EL (cell line): ENCODE data around the gene POLR3E.

Experiments
- DNase-seq: peaks from one replicate; pipeline ENCODE4 v3.0.0-alpha.2; 2016

Gene POLR3E, protein sequence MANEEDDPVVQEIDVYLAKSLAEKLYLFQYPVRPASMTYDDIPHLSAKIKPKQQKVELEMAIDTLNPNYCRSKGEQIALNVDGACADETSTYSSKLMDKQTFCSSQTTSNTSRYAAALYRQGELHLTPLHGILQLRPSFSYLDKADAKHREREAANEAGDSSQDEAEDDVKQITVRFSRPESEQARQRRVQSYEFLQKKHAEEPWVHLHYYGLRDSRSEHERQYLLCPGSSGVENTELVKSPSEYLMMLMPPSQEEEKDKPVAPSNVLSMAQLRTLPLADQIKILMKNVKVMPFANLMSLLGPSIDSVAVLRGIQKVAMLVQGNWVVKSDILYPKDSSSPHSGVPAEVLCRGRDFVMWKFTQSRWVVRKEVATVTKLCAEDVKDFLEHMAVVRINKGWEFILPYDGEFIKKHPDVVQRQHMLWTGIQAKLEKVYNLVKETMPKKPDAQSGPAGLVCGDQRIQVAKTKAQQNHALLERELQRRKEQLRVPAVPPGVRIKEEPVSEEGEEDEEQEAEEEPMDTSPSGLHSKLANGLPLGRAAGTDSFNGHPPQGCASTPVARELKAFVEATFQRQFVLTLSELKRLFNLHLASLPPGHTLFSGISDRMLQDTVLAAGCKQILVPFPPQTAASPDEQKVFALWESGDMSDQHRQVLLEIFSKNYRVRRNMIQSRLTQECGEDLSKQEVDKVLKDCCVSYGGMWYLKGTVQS

DNA sequence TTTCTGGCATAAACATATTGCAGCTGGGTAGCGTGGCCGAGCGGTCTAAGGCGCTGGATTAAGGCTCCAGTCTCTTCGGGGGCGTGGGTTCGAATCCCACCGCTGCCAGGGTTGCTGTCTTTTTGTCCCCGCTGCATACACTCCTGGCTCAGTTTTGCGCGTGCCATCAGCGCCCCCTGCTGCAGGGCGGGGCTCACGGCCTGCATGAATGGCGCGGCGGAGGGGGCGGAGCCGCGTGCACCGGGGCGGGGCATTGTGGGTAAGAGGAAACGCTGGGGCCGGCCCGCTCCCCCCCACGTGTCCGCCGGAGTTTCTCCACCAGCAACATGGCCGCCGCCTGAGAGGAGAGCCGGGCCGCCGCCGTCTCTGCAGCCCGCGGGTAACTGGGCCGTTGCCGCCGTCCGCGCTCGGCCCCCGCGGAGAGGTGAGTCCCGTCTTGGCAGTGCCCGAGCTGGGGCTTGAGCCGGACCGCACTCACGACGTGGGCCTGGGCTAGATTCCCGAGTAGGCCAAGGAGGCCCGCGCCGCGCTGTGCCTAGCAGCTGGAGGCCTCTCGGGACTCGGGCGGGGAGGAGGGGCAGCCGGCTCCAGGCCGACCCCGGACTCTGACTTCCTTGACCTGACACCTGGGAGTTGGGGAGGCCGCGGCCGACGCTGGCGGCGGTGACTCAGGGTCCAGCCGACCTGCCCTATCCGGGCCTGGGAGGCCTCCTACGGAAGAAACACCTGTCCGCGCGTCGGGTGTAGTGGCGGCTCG, at the start of gene POLR3E:
Gene POLR3E (plus strand): TSS at position 296 of the 757 bp plus-strand sequence. CDS start 5,560 bp downstream, outside the sequence.
- peak; percentile 98 for DNase-seq

DNA sequence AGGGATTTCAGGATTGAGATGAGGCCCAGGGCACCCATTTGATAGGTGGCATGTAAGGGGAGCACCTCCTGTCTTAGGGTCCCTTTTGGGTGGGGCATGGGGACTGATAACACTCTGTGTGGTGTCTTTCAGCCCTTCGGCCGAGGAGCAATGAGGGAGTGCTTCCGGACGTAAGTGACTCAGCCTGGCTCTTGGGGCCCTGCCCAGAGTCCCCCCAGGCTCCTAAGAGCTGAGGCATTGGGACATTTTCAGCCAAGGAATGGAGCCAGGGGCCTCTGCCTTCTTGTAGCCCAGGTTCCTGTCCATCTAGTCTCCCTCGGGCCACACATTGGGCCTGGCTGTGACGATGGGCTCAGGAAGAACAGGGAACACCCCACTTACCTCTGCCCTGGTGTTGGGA, 46.7 kb upstream of the POLR3E start:
- DNase-seq, result peak; percentile 40

DNA sequence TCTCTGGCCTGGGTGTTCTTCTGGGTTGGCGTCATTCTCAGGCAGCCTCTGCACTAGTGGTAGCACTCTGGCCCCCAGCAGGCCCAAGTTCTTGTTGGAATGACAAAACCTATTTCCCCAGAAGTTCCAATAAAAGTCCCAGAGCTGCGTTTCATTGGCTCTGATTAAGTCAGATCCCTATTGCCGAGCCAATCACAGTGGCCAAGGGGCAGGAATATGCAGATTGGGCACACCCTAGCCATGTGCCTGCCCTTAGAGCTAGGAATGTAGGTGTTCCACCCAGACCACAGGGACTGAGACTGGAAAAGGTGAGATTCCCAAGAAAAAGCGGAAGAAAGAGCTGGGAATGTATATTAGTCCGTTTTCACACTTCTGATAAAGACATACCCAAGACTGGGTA, 44.9 kb upstream of the POLR3E start:
- DNase-seq, result no peak

DNA sequence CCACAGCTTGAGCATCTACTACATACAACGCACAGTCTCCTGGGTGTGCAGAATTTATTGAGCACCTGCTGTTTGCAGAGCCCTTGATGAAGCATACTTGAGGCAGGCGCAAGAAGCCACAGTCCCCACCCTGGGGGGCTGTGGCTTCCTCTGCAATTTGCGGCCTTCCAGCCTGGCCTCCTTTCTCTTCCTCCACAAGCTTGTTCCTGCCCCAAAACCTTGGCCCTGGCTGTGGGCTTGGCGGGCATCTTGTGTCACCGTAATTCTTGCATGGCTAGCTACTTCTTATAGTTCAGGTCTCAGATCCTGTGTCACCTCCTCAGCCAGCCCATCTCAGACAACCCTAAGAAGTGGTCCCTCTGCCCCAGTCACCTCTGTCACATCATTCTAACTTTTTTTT, 43.9 kb upstream of the POLR3E start:
- DNase-seq, result no peak

DNA sequence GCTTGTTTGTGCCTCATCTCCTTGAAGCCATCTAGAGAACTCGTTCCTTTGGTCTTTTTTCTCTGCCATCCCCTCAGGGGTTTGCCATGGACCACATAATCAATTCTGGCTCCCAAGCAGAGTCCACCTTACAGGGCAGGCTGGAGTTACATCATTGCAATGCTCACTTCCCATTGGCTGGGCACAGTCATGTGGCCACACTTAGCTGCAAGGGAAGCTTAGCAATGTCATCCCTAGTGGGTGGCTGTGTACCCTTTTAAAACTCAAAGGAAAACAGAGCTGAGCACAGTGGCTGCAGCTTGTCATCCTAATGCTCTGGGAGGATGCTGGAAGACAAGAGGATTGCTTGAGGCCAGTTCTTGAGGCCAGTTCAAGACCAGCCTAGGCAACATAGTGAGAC, 41.9 kb upstream of the POLR3E start:
- no peak for DNase-seq

DNA sequence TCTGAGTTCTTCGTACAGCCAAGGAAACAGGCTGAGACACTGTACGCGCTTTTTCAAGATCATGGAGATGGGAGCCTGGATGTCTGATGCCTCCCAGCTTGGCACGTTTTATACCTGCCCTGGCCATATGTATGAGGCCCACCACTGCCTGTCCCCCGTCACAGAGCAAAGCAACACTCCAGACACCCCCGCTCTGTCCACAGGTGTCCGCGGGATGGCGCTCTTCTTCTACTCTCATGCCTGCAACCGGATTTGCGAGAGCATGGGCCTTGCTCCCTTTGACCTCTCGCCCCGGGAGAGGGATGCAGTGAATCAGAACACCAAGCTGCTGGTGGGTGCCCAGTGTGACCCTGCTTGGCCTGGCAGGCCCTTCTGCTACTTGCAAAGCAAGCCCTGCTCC, 39.8 kb upstream of the POLR3E start:
- DNase-seq, result no peak

DNA sequence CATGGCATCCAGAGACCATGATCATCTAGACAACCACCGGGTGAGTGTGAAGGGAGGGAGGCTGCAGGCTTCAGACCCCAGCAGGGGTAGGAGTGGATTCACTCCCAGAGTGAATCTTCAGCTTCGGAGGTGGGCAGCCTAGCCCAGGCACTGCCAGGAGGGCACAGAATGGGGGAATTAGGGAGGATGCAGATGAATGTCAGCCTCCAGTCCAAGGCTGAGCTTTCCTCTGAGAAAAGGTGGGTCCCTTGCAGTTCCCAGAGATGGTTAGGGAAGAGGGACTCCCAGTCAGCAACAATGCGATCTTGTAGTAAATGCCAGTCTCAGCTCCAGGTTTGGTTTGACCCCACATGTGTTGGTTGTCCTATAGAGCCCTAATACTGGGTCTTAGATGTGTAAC, 36.7 kb upstream of the POLR3E start:
- DNase-seq, result no peak

DNA sequence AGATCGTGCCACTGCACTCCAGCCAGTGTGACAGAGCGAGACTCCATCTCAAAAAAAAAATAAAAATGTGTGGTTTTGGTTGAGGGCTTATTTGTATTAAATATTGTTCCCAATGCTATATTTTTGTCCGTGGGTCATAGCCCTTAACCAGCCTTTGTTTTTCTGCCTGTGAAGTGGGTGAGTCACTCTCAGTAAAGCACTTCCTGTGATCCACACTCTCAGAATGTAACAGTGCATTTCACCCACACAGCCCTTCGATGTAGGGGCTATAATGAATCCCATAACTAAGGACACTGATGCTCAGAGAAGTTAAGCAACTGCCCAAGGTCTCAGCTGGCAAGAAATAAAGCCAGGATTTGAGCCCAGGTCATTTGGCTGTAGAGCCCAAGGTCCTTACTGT, 34.7 kb upstream of the POLR3E start:
- peak; percentile 30 for DNase-seq

DNA sequence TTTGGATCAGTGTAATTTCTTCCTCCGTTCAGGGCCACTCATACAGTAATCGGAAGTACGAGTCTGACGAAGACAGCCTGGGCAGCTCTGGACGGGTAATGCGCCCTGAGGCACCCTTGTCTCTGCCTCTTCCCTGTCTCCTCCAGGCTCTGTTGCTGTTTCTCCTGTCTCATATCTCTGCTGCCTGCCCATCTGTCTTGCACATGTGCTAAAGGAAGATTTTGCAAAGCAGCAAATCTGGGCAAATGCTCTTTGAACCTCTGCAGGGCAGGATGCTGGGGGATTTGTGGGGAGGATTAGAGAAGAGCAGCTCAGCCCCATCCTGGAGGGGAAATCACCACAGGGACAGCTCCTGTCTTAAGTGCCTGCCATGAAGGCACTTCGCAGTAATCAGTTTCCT, 32.4 kb upstream of the POLR3E start:
- DNase-seq, result peak; percentile 31

DNA sequence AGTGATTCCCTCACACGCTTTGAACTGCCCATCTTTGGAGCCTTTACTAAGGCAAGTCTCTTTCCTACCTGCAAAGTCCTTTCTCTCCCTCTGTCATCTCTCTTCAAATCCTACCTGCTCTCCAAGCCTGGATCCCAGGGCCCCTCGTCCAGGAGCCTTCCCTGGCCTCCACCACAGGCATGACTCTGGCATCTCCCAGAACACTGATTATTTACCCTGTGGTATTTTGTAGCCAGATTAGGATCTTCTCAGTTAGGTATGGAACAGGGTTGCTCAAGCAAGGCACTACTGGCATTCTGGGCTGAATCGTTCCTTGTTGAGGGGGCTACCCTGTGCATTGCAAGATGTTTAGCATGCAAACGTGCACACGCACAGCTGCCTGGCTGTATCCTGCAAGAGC, 31.9 kb upstream of the POLR3E start:
- no peak for DNase-seq

DNA sequence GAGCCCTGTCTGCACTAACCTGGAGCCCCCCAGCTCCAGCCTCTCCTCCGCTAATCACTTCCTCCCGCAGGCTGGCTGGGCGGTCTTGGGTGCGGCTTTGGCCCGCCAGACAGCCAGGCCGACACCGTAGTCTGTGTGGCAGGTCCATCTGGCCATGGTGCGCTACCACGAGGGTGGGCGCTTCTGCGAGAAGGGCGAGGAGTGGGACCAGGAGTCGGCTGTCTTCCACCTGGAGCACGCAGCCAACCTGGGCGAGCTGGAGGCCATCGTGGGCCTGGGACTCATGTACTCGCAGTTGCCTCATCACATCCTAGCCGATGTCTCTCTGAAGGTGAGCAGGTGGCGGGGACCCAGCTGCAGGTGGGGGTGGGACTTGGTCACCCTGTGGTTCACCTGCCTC, 30.7 kb upstream of the POLR3E start:
- no peak for DNase-seq

DNA sequence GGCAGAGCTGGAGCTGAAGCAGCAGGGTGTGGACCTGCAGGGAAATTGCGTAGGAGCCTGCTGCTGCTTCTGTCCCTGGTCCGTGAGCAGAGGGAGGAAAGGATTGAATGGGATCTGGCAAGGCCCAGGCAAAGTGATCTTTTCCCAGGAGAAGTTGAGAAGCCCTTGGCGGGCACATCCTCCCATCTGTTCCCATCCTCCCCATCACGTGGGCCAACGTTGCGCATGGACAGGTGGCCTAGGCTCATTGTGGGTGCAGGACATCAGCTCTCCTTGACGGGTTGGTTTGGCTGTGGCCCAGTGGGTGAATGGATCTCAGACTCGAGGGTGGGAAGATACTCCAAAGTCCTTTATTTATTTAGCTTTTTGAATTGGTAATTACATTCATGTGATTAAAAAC, 29.4 kb upstream of the POLR3E start:
- no peak for DNase-seq

DNA sequence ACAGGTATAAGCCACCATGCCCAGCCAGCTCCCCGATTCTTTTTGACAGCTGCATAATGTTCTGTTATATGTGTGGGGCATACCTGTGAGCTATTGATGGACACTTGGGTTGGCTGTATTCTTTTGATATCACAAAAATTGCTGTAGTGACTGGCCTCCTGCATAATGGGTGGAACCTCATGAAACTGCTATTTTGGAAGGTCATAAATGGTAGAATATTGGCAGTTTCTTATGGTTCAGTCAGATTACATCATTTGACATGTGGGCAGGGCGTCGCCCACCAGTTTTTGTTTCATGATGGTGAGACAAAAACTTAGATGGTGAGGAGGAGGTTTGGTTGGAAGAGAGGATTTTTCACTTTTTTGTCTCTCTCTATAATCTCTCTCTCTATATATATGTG, 26.7 kb upstream of the POLR3E start:
- no peak for DNase-seq

DNA sequence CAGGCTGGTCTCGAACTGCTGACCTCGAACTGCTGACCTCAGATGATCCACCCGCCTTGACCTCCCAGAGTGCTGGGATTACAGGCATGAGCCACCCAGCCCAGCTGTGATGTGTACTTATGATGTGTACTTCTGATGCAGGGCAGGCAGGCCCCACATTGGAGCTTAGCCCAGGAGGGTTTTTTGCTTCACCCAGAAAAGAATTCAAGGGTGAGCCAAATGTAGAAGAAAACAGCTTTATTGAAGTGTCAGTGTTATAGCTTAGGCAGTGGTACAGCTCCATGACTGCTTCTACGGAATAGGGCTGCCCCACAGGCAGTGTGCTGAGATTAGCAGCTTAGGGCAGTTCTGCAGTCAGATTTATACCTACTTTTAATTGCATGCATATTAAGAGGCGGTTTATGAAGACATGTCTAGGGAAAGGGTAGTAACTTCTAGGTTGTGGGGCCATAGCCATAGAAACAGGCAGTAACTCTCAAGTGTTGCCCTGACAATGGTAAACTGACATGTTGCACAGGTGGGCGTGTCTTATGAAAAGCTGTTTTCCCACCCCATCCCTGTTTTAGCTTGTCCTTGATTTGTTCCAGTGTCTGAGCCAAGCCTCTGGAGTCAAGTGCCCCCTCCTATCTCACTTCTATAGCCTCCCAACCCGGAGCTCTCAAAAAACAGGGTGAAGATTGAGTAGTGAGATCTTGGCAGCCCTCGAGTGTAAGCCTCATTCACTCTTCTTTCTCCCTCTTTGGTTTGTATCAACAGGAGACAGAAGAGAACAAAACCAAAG, 24.1 kb upstream of the POLR3E start:
- DNase-seq, result no peak

DNA sequence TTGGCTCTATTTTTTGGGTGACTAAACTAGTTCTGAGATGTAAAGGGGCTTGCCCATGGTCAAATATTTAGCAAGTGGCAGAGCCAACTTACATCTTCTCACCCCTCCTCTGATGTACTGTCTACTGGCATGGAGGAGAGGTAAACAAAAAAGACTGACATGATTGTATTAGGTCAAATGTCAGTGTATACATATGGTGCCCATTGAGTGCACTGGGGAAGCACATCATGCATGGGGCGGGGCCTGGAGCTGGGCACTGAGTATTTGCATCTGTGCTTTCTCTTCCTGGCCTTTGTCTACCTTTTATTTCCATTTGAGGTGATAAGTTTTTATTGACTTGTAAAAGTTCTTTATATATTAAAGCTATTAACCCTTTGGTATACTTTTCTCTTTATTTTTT, 22.3 kb upstream of the POLR3E start:
- DNase-seq, result no peak

DNA sequence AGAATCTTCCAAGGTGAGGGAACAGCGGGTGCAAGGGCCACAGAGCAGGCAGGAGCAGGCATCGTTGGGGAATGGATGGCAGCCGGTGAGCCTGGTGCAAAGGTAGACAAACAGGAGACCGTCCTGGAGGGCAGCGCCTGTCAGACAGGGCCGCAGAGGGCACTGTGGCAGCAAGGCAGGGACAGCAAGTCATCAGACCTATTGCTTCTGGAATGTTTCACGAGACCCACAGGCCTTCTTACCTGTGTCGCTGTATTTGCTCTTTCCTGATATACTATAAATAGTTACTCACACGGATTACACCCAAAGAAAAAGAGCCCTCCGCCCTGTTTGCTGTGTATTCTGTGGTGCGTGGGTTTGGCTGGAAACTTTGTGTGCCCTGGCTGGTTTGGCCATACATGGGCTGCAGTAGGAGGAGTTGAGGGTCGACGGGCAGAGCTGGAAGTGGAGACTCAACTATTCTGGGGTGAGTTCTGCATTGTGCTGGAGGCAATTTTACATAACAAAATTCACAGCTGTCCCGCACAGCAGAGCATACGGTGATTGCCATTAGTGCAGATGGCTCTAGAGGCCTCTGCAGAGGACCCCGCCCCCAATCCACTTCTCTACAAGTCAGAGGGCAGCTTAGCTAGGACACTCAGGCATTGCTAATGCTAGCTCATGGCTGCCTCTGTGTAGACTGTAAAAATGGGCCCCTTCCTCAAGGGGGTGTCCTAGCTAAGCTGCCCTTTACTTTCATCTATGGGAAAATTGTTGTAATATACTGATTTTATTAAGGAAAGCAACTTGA, 18.6 kb upstream of the POLR3E start:
- no peak for DNase-seq

DNA sequence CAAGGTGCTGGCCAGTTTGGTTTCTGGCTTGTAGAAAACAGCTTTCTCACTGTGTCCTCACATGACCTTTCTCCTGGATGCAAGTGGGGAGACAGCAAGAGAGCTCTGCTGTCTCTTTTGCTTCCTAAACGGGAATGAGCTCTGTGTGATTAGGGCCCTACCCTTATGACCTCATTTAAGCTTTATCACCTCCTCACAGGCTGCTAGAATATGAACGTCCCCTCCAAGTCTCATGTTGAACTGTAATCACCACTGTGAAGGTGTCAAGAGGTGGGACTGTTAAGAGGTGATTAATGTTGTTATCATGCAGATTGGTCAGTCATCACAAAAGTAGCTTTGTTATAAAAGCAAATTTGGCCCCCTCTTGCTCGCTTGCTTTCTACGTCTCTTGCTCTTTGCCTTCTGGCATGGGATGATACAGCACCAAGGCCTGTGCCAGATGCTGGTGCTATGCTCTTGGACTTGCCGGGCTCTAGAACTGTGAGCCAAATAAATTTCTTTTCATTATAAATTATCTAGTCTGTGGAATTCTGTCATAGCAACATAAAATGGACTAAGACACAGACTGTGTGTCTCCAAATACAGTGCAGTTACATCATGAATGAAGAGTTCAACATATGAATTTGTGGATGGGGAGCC, 14.8 kb upstream of the POLR3E start:
- DNase-seq, result no peak

DNA sequence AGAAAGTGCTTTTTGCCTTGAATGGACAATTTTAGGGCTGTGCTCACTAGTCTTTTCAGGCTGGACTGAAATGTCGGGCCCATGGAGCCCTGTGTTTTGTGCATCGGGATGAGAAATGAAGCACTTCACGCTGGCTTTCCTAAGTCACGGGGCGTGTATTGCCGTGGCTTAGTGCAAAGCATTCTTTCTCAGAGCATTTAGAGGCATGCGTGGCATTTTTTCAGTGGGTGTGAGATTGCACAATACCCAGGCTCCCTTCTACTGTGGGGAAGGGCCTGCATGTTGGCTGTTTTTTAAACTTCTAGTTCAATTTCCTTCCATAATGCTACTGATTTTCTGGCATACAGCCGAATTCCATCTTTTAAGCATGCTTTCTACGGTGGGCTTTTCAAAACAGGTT, 12.6 kb upstream of the POLR3E start:
- peak; percentile 26 for DNase-seq

DNA sequence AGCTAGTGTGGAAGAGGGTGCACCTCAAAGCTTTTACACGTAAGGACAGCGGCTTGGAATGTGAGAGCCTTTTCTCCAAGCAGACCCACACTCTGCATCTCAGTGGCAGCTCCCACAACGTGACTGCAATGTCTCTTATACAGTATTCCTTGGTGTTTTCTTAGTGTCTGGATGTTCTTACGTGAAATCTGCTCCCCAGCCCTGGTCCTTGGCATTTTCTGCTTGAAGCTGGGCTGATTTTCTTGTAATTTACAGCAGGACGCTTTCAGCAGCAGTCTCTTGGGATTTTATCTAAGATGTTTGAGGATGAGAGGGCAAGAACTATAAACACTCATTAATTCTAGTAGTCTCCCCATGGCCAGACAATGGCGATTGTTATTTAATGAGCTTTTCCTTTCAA, 12.1 kb upstream of the POLR3E start:
- no peak for DNase-seq

DNA sequence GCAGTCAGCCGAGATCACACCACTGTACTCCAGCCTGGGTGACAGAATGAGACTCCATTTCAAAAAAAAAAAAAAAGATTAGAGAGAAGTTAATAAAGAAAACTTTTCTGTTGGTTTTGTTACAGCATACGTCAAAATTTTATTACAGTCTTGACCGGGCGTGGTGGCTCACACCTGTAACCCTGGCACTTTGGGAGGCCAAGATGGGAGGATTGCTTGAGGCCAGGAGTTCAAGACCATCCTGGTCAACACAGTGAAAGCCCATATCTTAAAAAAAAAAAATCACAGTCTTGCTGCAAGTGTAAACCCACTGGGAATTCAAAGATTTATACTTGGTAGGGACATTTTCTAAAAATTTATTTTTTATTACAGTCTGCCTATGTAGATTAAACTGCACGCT, 6.2 kb upstream of the POLR3E start:
- DNase-seq, result no peak

DNA sequence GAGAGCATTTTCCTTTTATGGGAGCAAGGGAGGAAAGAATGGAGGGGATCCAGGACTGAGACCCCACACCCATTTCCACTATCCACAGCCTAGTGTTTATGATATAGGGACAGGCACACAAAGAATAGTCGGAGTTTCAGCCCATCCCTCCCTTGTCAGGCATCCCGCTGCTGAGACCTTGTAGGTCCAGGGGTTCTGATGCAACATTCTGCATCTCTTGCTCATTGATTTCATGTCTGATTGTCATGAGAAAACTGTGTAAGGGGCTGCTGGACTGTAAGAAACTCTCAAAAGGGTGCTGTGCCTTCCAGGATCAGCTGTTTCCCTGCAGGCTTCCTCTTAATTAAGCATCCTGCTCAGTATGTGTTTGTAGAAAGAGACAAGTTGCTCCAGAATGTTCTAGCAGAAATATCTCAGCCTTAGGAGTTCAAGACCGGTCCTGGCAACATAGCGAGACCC, 5.3 kb upstream of the POLR3E start:
- no peak for DNase-seq

DNA sequence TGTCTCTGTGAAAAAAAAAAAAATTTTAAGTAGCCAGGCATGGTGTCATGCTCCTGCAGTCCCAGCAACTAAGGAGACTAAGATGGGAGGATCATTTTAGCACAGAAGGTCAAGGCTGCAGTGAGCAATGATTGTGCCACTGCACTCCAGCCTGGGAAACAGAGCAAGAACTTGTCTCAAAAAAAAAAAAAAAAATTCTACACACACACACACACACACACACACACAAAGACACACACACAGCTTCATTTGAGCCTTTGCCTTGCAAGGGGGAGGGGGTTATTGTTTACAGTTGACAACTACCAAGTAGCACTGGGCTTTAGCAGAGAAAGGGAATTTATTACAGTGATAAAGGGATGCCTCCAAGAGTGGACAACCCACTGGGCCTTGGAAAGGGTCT, 4.9 kb upstream of the POLR3E start:
- DNase-seq, result no peak
